NCI-H2029 treated with DMSO at 0.1 percent for 48 hours (cell line): Measurements from ENCODE around the gene TTC28.
A peak's percentile ranks its signal among the peaks of the same experiment; 100 is the strongest.
"Not testable (repeated sequence)": the region's sequence is repeated elsewhere in the genome, so short reads cannot be mapped to it uniquely, and the experiment has no call there.

Source experiments
- DNase-seq: peaks from one replicate; lab custom pipeline; 2025; lab: John Stamatoyannopoulos, UW

TTC28 gene

DNA sequence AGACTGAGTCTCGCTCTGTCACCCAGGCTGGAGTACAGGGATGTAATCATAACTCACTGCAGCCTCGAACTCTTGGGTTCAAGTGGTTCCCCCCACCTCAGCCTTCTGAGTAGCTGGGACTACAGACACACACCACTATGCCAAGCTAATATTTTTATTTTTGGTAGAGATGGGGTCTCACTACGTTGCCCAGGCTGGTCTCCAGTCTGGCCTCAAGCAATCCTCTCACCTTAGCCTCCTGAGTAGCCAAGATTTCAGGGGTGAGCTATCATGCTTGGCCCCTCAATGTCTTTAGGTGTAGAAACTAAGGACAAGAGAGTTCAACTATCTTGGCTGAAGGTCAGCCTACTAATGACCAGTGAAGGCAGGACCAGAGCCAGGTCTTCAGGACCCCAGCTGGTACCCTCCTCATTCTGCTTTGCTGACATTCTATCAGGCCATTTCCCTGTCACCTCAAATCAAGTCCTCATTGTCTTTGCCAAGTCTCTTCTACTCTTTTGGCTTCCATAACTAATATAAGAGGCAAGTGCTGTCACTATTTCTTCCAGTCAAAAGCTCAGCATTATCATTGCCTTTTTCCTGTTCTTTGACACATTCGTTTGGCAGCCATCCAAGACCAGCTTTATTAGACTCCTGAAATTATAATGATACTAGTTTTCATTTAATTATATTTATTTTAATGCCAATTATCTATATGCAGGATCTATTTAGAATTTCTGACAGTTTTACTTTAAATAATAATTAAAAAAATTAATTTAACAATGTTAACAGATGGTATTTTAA lies 496.4 kb downstream of the TTC28 start:
- DNase-seq: peak; percentile 24

DNA sequence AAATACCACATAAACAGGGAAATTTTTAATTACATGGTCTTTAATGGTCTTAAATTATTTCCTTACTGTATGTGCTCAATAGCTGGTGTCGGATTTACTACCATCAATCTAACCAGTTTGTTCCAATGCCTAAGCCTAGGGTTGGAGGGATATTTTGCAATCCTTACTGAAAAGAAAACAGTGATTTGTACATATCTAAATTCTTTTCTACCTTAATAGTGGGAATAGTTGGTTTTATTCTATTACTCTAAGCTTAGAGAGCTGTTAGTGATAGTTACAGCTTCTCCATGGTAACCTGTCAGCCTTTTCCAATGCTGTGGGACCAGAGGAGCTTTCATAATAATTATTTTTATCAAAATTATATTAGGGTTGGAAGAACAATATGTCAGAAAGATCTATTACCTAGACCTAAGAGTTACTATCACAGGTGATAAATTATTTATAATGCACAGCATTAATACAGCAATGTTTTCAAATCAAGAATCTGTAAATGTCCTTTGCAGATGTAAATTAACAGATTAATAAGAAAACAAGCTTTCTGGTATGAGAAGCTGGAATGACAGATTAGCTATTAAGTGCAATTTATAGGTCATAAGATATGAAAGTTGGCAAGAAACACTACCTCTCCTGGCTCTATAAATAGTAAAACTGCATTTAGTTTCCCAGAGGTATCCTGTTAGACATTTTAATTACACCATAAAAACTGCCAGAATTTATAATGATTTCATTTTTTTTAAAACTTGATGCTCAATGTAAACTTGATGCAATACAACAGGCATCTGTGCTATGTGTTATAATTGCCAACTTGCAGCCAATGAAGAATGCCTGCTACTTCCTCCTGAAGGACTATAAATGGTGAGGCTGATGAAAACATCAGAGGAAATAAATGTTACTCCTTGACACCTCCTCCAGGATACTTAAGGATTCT lies 498.6 kb downstream of the TTC28 start:
- no peak for DNase-seq

DNA sequence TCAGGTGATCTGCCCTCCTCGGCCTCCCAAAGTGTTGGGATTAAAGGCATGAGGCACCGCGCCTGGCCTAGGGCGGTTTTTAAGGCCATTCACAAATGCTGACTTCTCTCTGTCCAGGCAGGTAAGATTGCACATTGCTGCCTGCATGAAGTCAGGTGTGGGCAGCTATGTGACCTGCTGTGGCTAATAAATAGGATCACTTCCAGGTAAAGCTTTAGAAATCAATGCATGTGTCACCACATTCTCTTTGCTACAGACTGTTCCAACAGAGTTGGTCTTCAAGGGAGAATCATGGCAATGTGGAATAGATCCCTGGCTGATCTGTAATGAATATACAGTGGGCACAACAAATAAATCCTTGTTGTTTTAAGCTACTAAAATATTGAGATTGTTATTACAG lies 500.2 kb downstream of the TTC28 start:
- no peak for DNase-seq

DNA sequence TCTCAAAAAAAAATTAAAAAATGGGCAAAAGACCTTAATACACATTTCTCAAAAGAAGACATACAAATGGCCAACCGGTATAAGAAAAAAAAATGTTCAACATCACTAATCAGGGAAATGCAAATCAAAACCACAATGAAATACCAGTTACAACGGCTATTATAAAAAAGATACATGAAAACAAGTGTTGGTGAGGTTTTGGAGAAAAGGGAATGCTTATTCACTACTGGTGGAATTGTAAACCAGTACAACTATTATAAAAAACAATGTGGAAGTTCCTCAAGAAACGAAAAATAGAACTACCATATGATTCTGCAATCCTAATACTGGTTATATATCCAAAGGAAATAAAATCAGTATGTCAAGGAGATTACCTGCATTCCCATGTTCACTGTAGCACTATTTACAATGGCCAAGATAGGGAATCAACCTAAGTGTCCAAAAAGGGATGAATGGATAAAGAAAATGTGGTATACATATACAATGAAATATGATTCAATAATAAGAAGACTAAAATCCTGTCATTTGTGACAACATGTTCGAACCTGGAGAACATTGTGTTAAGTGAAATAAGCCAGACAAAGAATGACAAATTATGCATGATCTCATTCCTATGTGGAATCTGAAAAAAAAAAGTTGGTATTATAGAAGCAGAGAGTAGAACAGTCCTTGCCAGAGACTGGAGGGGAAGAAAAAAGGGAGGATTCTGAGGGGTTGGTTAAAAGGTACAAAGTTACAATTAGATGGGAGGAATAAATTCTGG lies 503.7 kb downstream of the TTC28 start:
- DNase-seq: no peak

GRCh38 chr22:28174509-28174908 lies 505.1 kb downstream of the TTC28 start:
- DNase-seq: no peak

GRCh38 chr22:28172892-28173670 lies 506.6 kb downstream of the TTC28 start:
- peak; percentile 15 for DNase-seq

DNA sequence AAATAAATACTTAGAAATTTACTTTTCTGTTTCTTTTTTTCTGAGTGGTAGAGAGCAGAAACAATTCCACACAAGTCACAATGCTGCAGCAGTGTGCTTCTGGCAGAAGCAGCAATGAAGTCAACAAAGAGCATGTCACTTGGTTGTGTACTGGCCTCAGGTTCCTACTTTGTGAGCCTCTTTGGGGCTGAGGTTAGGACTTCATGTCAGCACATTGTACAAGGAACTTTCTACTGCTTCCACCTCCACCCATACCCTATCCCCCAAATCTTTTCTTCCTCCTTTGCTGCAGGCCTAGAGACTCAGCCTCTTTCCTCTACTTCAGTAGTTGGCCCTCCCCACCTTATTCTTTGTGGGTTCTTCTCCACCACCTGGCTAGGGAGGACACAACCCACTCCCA lies 507.9 kb downstream of the TTC28 start:
- no peak for DNase-seq

DNA sequence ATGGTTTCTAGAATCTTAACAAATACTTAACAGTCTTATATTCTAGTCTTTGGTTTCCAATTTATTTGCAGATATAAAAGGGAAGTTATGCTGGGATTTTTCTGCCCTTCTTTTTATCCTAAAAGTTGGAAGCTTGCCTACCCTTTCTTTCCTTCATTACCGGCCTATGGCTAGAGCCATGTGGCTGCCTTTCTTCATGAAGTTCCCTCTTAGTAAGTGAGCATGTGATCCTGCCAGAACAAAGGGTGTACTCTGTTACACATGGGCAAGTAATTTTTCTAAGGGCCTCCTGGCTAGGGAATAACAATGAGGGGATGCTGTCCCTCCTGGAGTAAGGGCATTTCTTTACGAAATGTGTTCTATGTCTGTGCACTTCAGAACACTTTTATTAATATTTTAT lies 508.5 kb downstream of the TTC28 start:
- DNase-seq: no peak

DNA sequence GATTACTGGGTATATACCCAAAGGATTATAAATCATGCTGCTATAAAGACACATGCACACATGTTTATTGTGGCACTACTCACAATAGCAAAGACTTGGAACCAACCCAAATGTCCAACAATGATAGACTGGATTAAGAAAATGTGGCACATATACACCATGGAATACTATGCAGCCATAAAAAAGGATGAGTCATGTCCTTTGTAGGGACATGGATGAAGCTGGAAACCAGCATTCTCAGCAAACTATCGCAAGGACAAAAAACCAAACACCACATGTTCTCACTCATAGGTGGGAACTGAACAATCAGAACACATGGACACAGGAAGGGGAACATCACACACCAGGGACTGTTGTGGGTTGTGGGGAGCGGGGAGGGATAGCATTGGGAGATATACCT lies 510.3 kb downstream of the TTC28 start:
- not testable (repeated sequence) for DNase-seq

DNA sequence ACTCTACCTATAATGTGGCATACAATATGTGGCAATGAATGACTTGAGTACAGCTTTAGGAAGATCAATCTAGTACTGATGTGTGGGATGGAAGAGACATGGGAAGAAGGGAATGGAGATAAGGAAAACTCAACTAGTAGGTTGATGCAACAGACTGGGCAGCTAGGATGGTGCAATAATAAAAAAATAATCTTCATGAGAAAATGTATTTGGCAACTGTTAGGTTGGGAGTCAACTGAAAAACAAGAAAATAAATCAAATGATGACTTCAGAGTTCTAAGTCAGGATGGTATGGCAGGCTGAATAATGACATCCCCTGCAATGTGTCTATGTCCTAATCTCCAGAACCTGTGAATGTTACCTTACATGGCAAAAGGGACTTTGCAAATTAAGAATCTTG lies 523.8 kb downstream of the TTC28 start:
- DNase-seq: no peak

DNA sequence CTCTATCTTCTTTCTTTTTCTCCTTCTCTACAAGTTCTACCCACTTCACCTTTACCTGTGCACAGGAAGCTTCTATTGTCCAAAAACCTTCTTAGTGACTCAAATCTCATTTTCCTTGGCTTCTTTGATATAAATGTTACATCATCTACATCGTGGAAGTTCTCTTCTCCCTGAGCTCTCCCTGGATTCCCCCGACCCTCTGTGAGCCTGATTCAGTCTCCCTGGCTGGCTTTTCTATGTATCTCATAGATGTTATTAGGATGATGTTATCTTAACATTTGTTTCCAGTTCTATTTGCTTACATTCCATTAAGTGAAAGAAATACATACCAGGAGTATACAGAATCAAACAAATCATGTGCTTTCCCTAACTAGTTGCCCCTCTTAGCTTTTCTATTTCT lies 524.8 kb downstream of the TTC28 start:
- no peak for DNase-seq

GRCh38 chr22:28151151-28151816 lies 528.4 kb downstream of the TTC28 start:
- no peak for DNase-seq

DNA sequence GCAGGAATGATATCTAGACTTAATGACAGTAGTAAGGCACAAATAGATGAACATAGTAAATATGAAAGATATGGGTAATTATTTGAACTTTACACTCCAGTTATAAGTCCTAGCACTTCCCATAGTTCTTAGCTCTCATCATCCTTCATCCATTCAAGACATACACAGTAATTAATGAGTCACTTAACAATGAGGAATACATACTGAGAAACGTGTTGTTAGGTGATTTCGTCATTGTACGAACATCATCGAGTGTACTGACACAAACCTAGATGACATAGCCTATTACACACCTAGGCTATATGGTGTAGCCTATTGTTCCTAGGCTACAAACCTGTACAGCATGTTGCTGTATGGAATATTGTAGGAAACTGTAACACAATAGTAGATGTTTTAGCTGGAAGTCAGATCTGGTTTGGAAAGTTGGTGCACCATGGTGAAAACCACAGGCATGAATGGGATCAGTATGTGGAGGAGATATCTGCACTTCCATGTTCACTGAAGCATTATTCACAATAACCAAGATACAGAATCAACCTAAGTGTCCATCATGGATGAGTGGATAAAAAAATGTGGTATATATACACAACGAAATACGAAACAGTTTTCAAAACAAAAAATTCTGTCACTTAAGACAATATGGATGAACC lies 530.7 kb downstream of the TTC28 start:
- DNase-seq: no peak

GRCh38 chr22:28147401-28147800 lies 532.2 kb downstream of the TTC28 start:
- DNase-seq: no peak

DNA sequence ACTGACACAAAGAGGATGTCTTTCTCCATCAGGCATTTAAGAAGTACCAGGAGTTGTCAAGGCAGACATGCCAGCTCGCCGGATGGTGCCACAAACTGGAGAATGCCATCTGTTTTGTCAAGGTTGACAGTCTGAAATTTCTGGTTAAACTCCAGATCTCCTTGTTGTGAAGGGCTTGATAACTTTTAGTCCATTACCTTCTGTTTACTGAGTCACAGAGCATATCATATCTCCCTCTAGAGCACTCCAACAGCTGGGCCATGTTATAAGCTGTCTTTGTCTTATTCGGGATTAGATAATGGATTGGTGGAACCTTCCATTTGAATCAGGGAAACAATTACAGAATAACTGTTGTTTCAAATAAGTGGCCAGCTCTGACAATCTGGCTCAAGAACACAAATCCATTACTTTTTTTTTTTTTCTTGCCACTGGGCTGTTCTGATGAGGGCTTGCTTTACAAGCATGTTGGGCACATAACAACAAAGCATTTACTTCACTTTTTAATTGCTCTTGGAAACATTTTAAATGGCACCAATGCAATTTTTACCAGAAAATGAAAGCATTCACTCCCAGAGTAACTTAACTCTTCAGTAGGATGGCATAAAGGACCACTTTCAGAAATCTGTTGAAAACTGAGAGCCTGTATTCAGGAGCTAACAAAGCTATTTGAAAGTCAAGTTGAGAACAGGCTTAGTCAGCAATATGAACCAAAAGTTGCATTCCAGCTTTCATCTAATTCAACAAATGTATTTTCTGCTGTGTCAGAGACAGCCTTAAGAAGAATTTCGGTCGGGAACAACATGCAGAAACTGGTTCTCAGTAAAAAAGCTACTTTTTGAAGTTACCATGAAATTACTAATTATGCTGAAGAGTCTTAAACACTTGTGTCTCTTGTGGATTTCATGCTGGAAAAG lies 533.0 kb downstream of the TTC28 start:
- DNase-seq: no peak

- no peak for DNase-seq
Measured at GRCh38 chr22:28143961-28144745, 535.5 kb downstream of the TTC28 start.

- no peak for DNase-seq
Measured at GRCh38 chr22:28143241-28143865, 536.3 kb downstream of the TTC28 start.

GRCh38 chr22:28142361-28142961 lies 537.2 kb downstream of the TTC28 start:
- DNase-seq: no peak
